ENCODE results near the gene LRRFIP2.

DNA sequence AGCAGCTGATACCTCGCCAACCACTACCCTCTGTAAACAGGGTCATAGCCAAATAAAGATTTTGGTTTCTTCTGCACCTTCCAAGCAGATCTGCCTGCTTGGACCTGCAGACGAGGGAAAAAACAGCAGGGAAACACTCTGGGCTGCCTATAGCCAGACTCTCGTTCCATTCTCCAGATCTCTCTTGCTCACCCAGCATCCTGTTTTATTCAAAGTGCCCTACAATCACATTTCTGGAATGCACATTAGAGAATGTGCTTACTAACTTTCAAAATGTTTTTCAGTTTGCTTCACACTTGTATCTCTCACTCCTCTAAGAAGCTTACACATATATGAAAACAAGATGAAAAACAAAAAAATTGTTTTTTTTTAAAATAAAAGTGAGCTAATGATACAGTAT lies 109.6 kb downstream of the LRRFIP2 start:
- no peak for TF ChIP-seq POLR2A (IDR thresholded peaks at IDR 0.05)
- TF ChIP-seq, protein P1, sequence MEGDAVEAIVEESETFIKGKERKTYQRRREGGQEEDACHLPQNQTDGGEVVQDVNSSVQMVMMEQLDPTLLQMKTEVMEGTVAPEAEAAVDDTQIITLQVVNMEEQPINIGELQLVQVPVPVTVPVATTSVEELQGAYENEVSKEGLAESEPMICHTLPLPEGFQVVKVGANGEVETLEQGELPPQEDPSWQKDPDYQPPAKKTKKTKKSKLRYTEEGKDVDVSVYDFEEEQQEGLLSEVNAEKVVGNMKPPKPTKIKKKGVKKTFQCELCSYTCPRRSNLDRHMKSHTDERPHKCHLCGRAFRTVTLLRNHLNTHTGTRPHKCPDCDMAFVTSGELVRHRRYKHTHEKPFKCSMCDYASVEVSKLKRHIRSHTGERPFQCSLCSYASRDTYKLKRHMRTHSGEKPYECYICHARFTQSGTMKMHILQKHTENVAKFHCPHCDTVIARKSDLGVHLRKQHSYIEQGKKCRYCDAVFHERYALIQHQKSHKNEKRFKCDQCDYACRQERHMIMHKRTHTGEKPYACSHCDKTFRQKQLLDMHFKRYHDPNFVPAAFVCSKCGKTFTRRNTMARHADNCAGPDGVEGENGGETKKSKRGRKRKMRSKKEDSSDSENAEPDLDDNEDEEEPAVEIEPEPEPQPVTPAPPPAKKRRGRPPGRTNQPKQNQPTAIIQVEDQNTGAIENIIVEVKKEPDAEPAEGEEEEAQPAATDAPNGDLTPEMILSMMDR (IDR thresholded peaks at IDR 0.05), result no peak

Data from ovary (tissue), 3 donors.